Mesendoderm (in vitro differentiated cells): ENCODE measurements around the gene ZNF212.

ENCODE experiments used
- DNase-seq: peaks from one replicate; pipeline ENCODE4 v3.0.0; 2013
- H2AK5ac ChIP-seq: 2 replicates; pipeline ENCODE4 v1.6.1; 2013; ENCODE audit warnings: low read length, inconsistent platforms
- H2BK120ac ChIP-seq: 2 replicates; pipeline ENCODE4 v1.6.1; 2013; ENCODE audit warnings: low read depth, mild to moderate bottlenecking, low read length, moderate library complexity, mixed read lengths
- H2BK15ac ChIP-seq: replicated peaks from 2 replicates; pipeline ENCODE4 v1.6.1; 2013; ENCODE audit warnings: low read depth, mild to moderate bottlenecking, moderate library complexity
- H2BK5ac ChIP-seq: 2 replicates; pipeline ENCODE4 v1.6.1; 2013; ENCODE audit warnings: low read length, inconsistent platforms
- H3K18ac ChIP-seq: 2 replicates; pipeline ENCODE4 v1.6.1; 2013; ENCODE audit warnings: mild to moderate bottlenecking, low read length, mixed read lengths
- H3K23ac ChIP-seq: one replicate; pipeline ENCODE4 v1.6.1; 2013; ENCODE audit warnings: low read length
- H3K27ac ChIP-seq: 2 replicates; pipeline ENCODE4 v1.5.1; 2013; ENCODE audit warnings: low read depth, mild to moderate bottlenecking, inconsistent platforms, low read length, moderate library complexity
- H3K27me3 ChIP-seq: 2 replicates; pipeline ENCODE4 v1.6.1; 2013; ENCODE audit warnings: low read length, control low read depth, mild to moderate bottlenecking, inconsistent platforms; ENCODE audit not compliant: insufficient read depth, poor library complexity
- H3K36me3 ChIP-seq: 2 replicates; pipeline ENCODE4 v1.6.1; 2013; ENCODE audit warnings: low read length, inconsistent platforms; ENCODE audit not compliant: control insufficient read depth, insufficient read depth
- H3K4ac ChIP-seq: one replicate; pipeline ENCODE4 v1.6.1; 2013; ENCODE audit warnings: low read depth, mild to moderate bottlenecking, low read length, moderate library complexity
- H3K4me1 ChIP-seq: 2 replicates; pipeline ENCODE4 v1.6.1; 2013; ENCODE audit warnings: low read depth, low read length, inconsistent platforms; ENCODE audit not compliant: control insufficient read depth
- H3K4me2 ChIP-seq: 2 replicates; pipeline ENCODE4 v1.6.1; 2013; ENCODE audit warnings: low read length
- H3K4me3 ChIP-seq: 2 replicates; pipeline ENCODE4 v1.5.1; 2013; ENCODE audit warnings: mild to moderate bottlenecking, low read length
- H3K56ac ChIP-seq: one replicate; pipeline ENCODE4 v1.6.1; 2013; ENCODE audit warnings: low read length
- H3K79me1 ChIP-seq: 2 replicates; pipeline ENCODE4 v1.6.1; 2013; ENCODE audit warnings: low read length, inconsistent platforms
- H3K79me2 ChIP-seq: 2 replicates; pipeline ENCODE4 v1.6.1; 2013; ENCODE audit warnings: mild to moderate bottlenecking, low read length; ENCODE audit not compliant: control insufficient read depth, insufficient read depth
- H3K9ac ChIP-seq: 2 replicates; pipeline ENCODE4 v1.6.1; 2013; ENCODE audit warnings: low read length, inconsistent platforms
- H4K5ac ChIP-seq: one replicate; pipeline ENCODE4 v1.6.1; 2013; ENCODE audit warnings: low read length
- H4K8ac ChIP-seq: one replicate; pipeline ENCODE4 v1.6.1; 2013; ENCODE audit warnings: low read depth, mild to moderate bottlenecking, control low read depth, low read length, moderate library complexity
- WGBS: extraction: QIAGEN DNeasy Blood & Tissue Kit; methylation state at CpG from one replicate; pipeline ENCODE4 v1.1.7; 2013; ENCODE audit warnings: low lambda C conversion rate, missing lambda C conversion rate; ENCODE audit not compliant: insufficient coverage; ENCODE audit errors: extremely low coverage; 5-methylcytosine and 5-hydroxymethylcytosine counted together

ZNF212 gene

GRCh38 chr7:149293946-149294633, 54.6 kb downstream of the ZNF212 start:
- no peak overlapping the region for H3K4ac ChIP-seq
- H3K4me1 ChIP-seq, result no peaks in the 10 kb centered on the region
- H2AK5ac ChIP-seq, result no peak overlapping the region
- no peak for DNase-seq
- H3K79me1 ChIP-seq, result no peaks in the 10 kb centered on the region
- no peaks in the 10 kb centered on the region for H3K79me2 ChIP-seq
- no peak overlapping the region for H4K5ac ChIP-seq
- H2BK5ac ChIP-seq, result no peak overlapping the region
- H3K18ac ChIP-seq, result no peak overlapping the region
- H3K27ac ChIP-seq, result no peak overlapping the region
- no peak overlapping the region for H3K9ac ChIP-seq
- no peaks in the 10 kb centered on the region for H3K27me3 ChIP-seq
- H3K4me3 ChIP-seq, result no peak overlapping the region
- WGBS, result no CpG with 5 or more reads among the region's 15 CpGs
- H3K56ac ChIP-seq, result no peak overlapping the region
- H3K23ac ChIP-seq, result no peak overlapping the region
- no peak overlapping the region for H3K4me2 ChIP-seq
- H2BK15ac ChIP-seq, result no peak overlapping the region
- H4K8ac ChIP-seq, result no peak overlapping the region
- no peaks in the 10 kb centered on the region for H3K36me3 ChIP-seq
- no peak overlapping the region for H2BK120ac ChIP-seq

- H3K27ac ChIP-seq, result no peak overlapping the region
- whole genome bisulfite sequencing, result no CpG with 5 or more reads among the region's 55 CpGs
- H2AK5ac ChIP-seq, result no peak overlapping the region
- no peak overlapping the region for H3K4ac ChIP-seq
- H3K36me3 ChIP-seq, result no peaks in the 10 kb centered on the region
- no peaks in the 10 kb centered on the region for H3K4me1 ChIP-seq
- no peak overlapping the region for H2BK15ac ChIP-seq
- H3K4me2 ChIP-seq, result no peak overlapping the region
- no peak overlapping the region for H3K9ac ChIP-seq
- no peaks in the 10 kb centered on the region for H3K79me2 ChIP-seq
- no peak overlapping the region for H3K23ac ChIP-seq
- H3K4me3 ChIP-seq, result no peak overlapping the region
- H2BK5ac ChIP-seq, result no peak overlapping the region
- no peak overlapping the region for H3K18ac ChIP-seq
- H4K8ac ChIP-seq, result no peak overlapping the region
- no peak overlapping the region for H4K5ac ChIP-seq
- no peak overlapping the region for H2BK120ac ChIP-seq
- no peak overlapping the region for H3K56ac ChIP-seq
- no peaks in the 10 kb centered on the region for H3K27me3 ChIP-seq
- no peaks in the 10 kb centered on the region for H3K79me1 ChIP-seq
- DNase-seq, result no peak
Measured at GRCh38 chr7:149294634-149295480, 55.4 kb downstream of the ZNF212 start.

- Histone ChIP-seq H3K56ac (no peak overlapping the region), H3K4me1 (no peaks in the 10 kb centered on the region), H2BK120ac (no peak overlapping the region), H2BK15ac (no peak overlapping the region), H3K4me3 (no peak overlapping the region), H3K18ac (no peak overlapping the region), H3K27me3 (no peaks in the 10 kb centered on the region), H3K79me1 (no peaks in the 10 kb centered on the region), H3K27ac (no peak overlapping the region), H3K79me2 (no peaks in the 10 kb centered on the region), H4K8ac (no peak overlapping the region), H3K36me3 (no peaks in the 10 kb centered on the region), H3K4ac (no peak overlapping the region), H4K5ac (no peak overlapping the region), H2AK5ac (no peak overlapping the region), H3K4me2 (no peak overlapping the region), H3K9ac (no peak overlapping the region), H2BK5ac (no peak overlapping the region), H3K23ac (no peak overlapping the region)
- no peak for DNase-seq
- no CpG with 5 or more reads among the region's 6 CpGs for WGBS
Measured at GRCh38 chr7:149295481-149295850, 56.0 kb downstream of the ZNF212 start.

GRCh38 chr7:149296368-149296767, 56.9 kb downstream of the ZNF212 start:
- Histone ChIP-seq H3K23ac (no peak overlapping the region), H3K79me2 (no peaks in the 10 kb centered on the region), H2AK5ac (no peak overlapping the region), H2BK15ac (no peak overlapping the region), H3K9ac (no peak overlapping the region), H3K79me1 (no peaks in the 10 kb centered on the region), H2BK120ac (no peak overlapping the region), H3K4me2 (no peak overlapping the region), H2BK5ac (no peak overlapping the region), H4K5ac (no peak overlapping the region), H3K56ac (no peak overlapping the region), H3K27ac (no peak overlapping the region), H3K18ac (no peak overlapping the region), H3K4me3 (no peak overlapping the region), H3K36me3 (no peaks in the 10 kb centered on the region), H4K8ac (no peak overlapping the region), H3K4me1 (no peaks in the 10 kb centered on the region), H3K4ac (no peak overlapping the region), H3K27me3 (no peaks in the 10 kb centered on the region)
- WGBS, result no CpG with 5 or more reads among the region's 4 CpGs
- no peak for DNase-seq

GRCh38 chr7:149297034-149297755, 57.7 kb downstream of the ZNF212 start:
- Histone ChIP-seq H3K27me3 (no peaks in the 10 kb centered on the region), H3K4me3 (no peak overlapping the region), H3K27ac (no peak overlapping the region), H3K4me1 (no peaks in the 10 kb centered on the region), H3K56ac (no peak overlapping the region), H2BK120ac (no peak overlapping the region), H2BK15ac (no peak overlapping the region), H4K8ac (no peak overlapping the region), H2AK5ac (no peak overlapping the region), H3K4ac (no peak overlapping the region), H3K9ac (no peak overlapping the region), H3K4me2 (no peak overlapping the region), H3K36me3 (no peaks in the 10 kb centered on the region), H3K79me1 (no peaks in the 10 kb centered on the region), H3K79me2 (no peaks in the 10 kb centered on the region), H3K23ac (no peak overlapping the region), H4K5ac (no peak overlapping the region), H2BK5ac (no peak overlapping the region), H3K18ac (no peak overlapping the region)
- WGBS, result no CpG with 5 or more reads among the region's 5 CpGs
- DNase-seq, result no peak
